HepG2 (cell line): ENCODE measurements around the gene DAAM1. TPM values are rescaled to one million over a fixed set of nuclear protein-coding genes. Genes with fewer than 3 reads are reported as not detected.
A peak's percentile ranks its signal among the peaks of the same experiment; 100 is the strongest.

ENCODE experiments used
- CC2D1A ChIP-seq: sonication (generic); formaldehyde crosslinking; IDR thresholded peaks from 2 replicates; pipeline ENCODE4 v1.8.1; 2023; ENCODE audit warnings: mild to moderate bottlenecking, missing genetic modification reagents
- CEBPB ChIP-seq: IDR thresholded peaks from 2 replicates; pipeline ENCODE4 v1.6.1; 2011; ENCODE audit warnings: low read depth, low read length, improper control_type of control experiment, borderline replicate concordance
- ERF ChIP-seq: IDR thresholded peaks from 2 replicates; pipeline ENCODE4 v1.6.1; 2018; ENCODE audit warnings: missing biosample characterization, missing genetic modification reagents
- MED13 ChIP-seq: sonication (generic); formaldehyde crosslinking; IDR thresholded peaks from 2 replicates; pipeline ENCODE4 v1.5.0; 2020; ENCODE audit warnings: missing genetic modification reagents
- SP140L ChIP-seq: sonication (generic); formaldehyde crosslinking; IDR thresholded peaks from 2 replicates; pipeline ENCODE4 v1.4.0; 2020; ENCODE audit warnings: missing genetic modification reagents, borderline replicate concordance
- SRF ChIP-seq: IDR thresholded peaks from 2 replicates; pipeline ENCODE4 v1.6.1; 2011; ENCODE audit warnings: mild to moderate bottlenecking, low read depth, low read length, moderate library complexity
- SRSF9 ChIP-seq: fragments of 200-400 bp; formaldehyde crosslinking; IDR thresholded peaks from 2 replicates; pipeline ENCODE4 v1.6.1; 2018; ENCODE audit warnings: borderline replicate concordance, mild to moderate bottlenecking, low read depth, low read length; ENCODE audit not compliant: insufficient read depth, poor library complexity, severe bottlenecking
- TAF15 ChIP-seq: fragments of 200-400 bp; formaldehyde crosslinking; IDR thresholded peaks from one replicate; pipeline ENCODE4 v1.6.1; 2018; ENCODE audit warnings: mild to moderate bottlenecking, low read depth, low read length; ENCODE audit not compliant: poor library complexity, severe bottlenecking
- ZNF598 ChIP-seq: sonication (generic); formaldehyde crosslinking; IDR thresholded peaks from 2 replicates; pipeline ENCODE4 v1.5.1; 2020; ENCODE audit warnings: mild to moderate bottlenecking, missing genetic modification reagents, borderline replicate concordance
- ZSCAN31 ChIP-seq: sonication (generic); formaldehyde crosslinking; IDR thresholded peaks from 2 replicates; pipeline ENCODE4 v1.5.0; 2020; ENCODE audit warnings: low read depth, mild to moderate bottlenecking, missing genetic modification reagents
- polyA plus RNA-seq, 8 experiments: library from polyadenylated mRNA; depleted of rRNA in 3 of 8; stranded (reverse) in 7 of 8; unstranded in 1 of 8; fragments of >200 nt; fragmentation: Illumina TruSeq in 4 of 8; extraction: Trizol in 4 of 8; gene quantifications; 2 replicates each; pipeline versions ENCODE4 v1.2.1 to v1.2.3, GENCODE V29; 2011 to 2016; ENCODE audit warnings: low read depth in 4 of 8, missing spikeins in 1 of 8, mixed read lengths in 1 of 8; ENCODE audit not compliant: insufficient read depth in 1 of 8
- total RNA-seq, 5 experiments: library from RNA; depleted of rRNA; stranded (reverse); fragments of >200 nt; fragmentation: Illumina TruSeq; extraction: Trizol; gene quantifications; 2 replicates each; pipeline ENCODE4 v1.2.3, GENCODE V29; 2016; ENCODE audit warnings: low read depth in 1 of 5
- TF ChIP-seq, protein P1 (sequence below): sonication (generic); formaldehyde crosslinking; IDR thresholded peaks from 2 replicates; pipeline ENCODE4 v1.4.0; 2020; ENCODE audit warnings: missing genetic modification reagents
- TF ChIP-seq, protein P2 (sequence below), 2 experiments: sonication (generic) in 1 of 2; formaldehyde crosslinking in 1 of 2; IDR thresholded peaks; 2 replicates each; pipeline versions ENCODE4 v1.5.1 to v1.6.1; 2011 to 2020; ENCODE audit warnings: borderline replicate concordance in 1 of 2, low read depth in 1 of 2, low read length in 1 of 2, mild to moderate bottlenecking in 1 of 2, missing genetic modification reagents in 1 of 2, moderate library complexity in 1 of 2
- TF ChIP-seq, protein P3 (sequence below): sonication (generic); formaldehyde crosslinking; IDR thresholded peaks from 2 replicates; pipeline ENCODE4 v1.4.0; 2020; ENCODE audit warnings: missing genetic modification reagents, mild to moderate bottlenecking, borderline replicate concordance
- TF ChIP-seq, protein P4 (sequence below): sonication (generic); formaldehyde crosslinking; IDR thresholded peaks from 2 replicates; pipeline ENCODE4 v1.8.0; 2022; ENCODE audit warnings: missing genetic modification reagents, low read depth, mild to moderate bottlenecking, borderline replicate concordance
- TF ChIP-seq, protein P5 (sequence below): sonication (generic); formaldehyde crosslinking; IDR thresholded peaks from 2 replicates; pipeline ENCODE4 v1.8.1; 2022; ENCODE audit warnings: low read depth, mild to moderate bottlenecking, missing genetic modification reagents

The DAAM1 gene
- total and polyA plus RNA-seq, 2 of the 13 experiments (the other 11 are each of a cell fraction or from before 2014, with no cell fraction given), result 10.9 to 24.5 TPM

DNA sequence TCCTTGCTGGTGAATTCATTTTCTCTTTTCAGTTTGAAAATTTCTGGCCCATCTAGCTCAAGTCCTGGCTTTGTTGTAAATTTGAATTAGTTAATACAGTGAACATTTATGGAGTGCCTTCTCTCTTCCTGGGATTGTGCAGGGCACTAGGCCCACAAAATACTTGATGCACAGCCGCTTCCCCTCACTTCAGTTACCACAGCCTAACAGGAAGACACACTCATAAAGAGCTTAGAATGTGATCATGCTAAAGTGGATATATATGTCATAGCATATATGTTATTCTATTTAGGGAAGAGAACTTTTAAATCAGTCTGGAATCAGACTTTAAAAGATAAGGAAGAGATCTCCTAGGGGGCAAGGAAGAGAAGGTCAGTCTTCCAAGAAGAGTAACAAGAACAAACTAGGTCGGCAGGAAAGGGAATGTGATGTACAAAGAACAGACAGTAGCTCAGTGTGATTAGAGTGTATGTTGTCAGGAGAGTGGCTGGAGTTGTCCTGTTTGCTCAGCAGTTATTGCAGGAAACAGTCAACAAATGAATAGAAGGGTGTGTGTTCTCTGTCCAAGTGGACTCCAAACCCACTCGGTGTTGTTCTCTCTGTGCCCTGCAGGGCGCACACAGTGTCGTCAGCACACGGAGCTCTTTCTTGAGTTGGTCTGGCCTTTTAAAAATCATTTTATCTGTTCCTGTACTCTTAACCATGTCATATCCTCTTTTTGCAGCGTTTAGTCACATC is 74.4 kb downstream of the DAAM1 start (continued):
- TF ChIP-seq, protein P1, sequence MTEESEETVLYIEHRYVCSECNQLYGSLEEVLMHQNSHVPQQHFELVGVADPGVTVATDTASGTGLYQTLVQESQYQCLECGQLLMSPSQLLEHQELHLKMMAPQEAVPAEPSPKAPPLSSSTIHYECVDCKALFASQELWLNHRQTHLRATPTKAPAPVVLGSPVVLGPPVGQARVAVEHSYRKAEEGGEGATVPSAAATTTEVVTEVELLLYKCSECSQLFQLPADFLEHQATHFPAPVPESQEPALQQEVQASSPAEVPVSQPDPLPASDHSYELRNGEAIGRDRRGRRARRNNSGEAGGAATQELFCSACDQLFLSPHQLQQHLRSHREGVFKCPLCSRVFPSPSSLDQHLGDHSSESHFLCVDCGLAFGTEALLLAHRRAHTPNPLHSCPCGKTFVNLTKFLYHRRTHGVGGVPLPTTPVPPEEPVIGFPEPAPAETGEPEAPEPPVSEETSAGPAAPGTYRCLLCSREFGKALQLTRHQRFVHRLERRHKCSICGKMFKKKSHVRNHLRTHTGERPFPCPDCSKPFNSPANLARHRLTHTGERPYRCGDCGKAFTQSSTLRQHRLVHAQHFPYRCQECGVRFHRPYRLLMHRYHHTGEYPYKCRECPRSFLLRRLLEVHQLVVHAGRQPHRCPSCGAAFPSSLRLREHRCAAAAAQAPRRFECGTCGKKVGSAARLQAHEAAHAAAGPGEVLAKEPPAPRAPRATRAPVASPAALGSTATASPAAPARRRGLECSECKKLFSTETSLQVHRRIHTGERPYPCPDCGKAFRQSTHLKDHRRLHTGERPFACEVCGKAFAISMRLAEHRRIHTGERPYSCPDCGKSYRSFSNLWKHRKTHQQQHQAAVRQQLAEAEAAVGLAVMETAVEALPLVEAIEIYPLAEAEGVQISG (CRISPR knock-in tag), result no peak
- TF ChIP-seq SRSF9 (no peak), ERF (CRISPR knock-in tag) (no peak), SRF (no peak), ZNF598 (CRISPR knock-in tag) (no peak), ZSCAN31 (CRISPR knock-in tag) (no peak), MED13 (CRISPR knock-in tag) (no peak), TAF15 (no peak), SP140L (no peak), CEBPB (peak; percentile 71), CC2D1A (CRISPR knock-in tag) (no peak)
- TF ChIP-seq, protein P2, sequence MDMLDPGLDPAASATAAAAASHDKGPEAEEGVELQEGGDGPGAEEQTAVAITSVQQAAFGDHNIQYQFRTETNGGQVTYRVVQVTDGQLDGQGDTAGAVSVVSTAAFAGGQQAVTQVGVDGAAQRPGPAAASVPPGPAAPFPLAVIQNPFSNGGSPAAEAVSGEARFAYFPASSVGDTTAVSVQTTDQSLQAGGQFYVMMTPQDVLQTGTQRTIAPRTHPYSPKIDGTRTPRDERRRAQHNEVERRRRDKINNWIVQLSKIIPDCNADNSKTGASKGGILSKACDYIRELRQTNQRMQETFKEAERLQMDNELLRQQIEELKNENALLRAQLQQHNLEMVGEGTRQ (IDR thresholded peaks at IDR 0.05; ENCODE audit: low read depth, low read length), result no peak
- TF ChIP-seq, protein P2 (CRISPR knock-in tag; IDR thresholded peaks at IDR 0.05; ENCODE audit: borderline replicate concordance), result no peak
- TF ChIP-seq, protein P3, sequence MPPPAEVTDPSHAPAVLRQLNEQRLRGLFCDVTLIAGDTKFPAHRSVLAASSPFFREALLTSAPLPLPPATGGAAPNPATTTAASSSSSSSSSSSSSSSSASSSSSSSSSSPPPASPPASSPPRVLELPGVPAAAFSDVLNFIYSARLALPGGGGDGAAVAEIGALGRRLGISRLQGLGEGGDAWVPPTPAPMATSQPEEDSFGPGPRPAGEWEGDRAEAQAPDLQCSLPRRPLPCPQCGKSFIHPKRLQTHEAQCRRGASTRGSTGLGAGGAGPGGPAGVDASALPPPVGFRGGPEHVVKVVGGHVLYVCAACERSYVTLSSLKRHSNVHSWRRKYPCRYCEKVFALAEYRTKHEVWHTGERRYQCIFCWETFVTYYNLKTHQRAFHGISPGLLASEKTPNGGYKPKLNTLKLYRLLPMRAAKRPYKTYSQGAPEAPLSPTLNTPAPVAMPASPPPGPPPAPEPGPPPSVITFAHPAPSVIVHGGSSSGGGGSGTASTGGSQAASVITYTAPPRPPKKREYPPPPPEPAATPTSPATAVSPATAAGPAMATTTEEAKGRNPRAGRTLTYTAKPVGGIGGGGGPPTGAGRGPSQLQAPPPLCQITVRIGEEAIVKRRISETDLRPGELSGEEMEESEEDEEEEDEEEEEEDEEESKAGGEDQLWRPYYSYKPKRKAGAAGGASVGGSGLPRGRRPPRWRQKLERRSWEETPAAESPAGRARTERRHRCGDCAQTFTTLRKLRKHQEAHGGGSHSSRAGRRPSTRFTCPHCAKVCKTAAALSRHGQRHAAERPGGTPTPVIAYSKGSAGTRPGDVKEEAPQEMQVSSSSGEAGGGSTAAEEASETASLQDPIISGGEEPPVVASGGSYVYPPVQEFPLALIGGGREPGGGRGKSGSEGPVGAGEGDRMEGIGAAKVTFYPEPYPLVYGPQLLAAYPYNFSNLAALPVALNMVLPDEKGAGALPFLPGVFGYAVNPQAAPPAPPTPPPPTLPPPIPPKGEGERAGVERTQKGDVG (CRISPR knock-in tag), result no peak
- TF ChIP-seq, protein P4, sequence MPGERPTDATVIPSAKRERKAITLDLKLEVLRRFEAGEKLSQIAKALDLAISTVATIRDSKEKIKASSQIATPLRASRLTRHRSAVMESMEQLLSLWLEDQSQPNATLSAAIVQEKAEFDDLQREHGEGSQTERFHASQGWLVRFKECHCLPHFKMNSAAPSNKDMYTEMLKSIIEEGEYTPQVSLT (CRISPR knock-in tag), result no peak
- TF ChIP-seq, protein P5, sequence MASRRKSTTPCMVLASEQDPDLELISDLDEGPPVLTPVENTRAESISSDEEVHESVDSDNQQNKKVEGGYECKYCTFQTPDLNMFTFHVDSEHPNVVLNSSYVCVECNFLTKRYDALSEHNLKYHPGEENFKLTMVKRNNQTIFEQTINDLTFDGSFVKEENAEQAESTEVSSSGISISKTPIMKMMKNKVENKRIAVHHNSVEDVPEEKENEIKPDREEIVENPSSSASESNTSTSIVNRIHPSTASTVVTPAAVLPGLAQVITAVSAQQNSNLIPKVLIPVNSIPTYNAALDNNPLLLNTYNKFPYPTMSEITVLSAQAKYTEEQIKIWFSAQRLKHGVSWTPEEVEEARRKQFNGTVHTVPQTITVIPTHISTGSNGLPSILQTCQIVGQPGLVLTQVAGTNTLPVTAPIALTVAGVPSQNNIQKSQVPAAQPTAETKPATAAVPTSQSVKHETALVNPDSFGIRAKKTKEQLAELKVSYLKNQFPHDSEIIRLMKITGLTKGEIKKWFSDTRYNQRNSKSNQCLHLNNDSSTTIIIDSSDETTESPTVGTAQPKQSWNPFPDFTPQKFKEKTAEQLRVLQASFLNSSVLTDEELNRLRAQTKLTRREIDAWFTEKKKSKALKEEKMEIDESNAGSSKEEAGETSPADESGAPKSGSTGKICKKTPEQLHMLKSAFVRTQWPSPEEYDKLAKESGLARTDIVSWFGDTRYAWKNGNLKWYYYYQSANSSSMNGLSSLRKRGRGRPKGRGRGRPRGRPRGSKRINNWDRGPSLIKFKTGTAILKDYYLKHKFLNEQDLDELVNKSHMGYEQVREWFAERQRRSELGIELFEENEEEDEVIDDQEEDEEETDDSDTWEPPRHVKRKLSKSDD (CRISPR knock-in tag), result no peak
